HepG2 (cell line): Measurements from ENCODE around the gene PRR22. TPM values are rescaled to one million over a fixed set of nuclear protein-coding genes. Genes with fewer than 3 reads are reported as not detected.

ENCODE experiments used
- MXD4 ChIP-seq: IDR thresholded peaks from 2 replicates; pipeline ENCODE4 v1.6.1; 2016; ENCODE audit warnings: mild to moderate bottlenecking, missing biosample characterization, missing genetic modification reagents
- NR2C2 ChIP-seq: sonication (generic); formaldehyde crosslinking; IDR thresholded peaks from 2 replicates; pipeline ENCODE4 v1.4.0; 2020; ENCODE audit warnings: missing genetic modification reagents, mild to moderate bottlenecking, moderate library complexity, borderline replicate concordance
- PHF21A ChIP-seq: sonication (generic); formaldehyde crosslinking; IDR thresholded peaks from 2 replicates; pipeline ENCODE4 v1.5.0; 2020; ENCODE audit warnings: mild to moderate bottlenecking, missing genetic modification reagents
- RAD21 ChIP-seq: fragments of 450-650 bp; formaldehyde crosslinking; IDR thresholded peaks from 2 replicates; pipeline ENCODE4 v1.5.0; 2020; ENCODE audit warnings: mild to moderate bottlenecking
- RFXANK ChIP-seq: IDR thresholded peaks from 2 replicates; pipeline ENCODE4 v1.6.1; 2016
- SALL2 ChIP-seq: sonication (generic); formaldehyde crosslinking; IDR thresholded peaks from 2 replicates; pipeline ENCODE4 v1.8.1; 2023; ENCODE audit warnings: mild to moderate bottlenecking, missing genetic modification reagents, inconsistent platforms
- ZNF138 ChIP-seq: sonication (generic); formaldehyde crosslinking; IDR thresholded peaks from 2 replicates; pipeline ENCODE4 v1.5.0; 2020; ENCODE audit warnings: mild to moderate bottlenecking, low read depth, missing genetic modification reagents
- ZNF205 ChIP-seq: IDR thresholded peaks from 2 replicates; pipeline ENCODE4 v1.6.1; 2018; ENCODE audit warnings: missing biosample characterization, missing genetic modification reagents
- ZNF251 ChIP-seq: sonication (generic); formaldehyde crosslinking; IDR thresholded peaks from 2 replicates; pipeline ENCODE4 v1.9.0; 2021; ENCODE audit warnings: mild to moderate bottlenecking, missing genetic modification reagents
- ZNF274 ChIP-seq: sonication (generic); formaldehyde crosslinking; IDR thresholded peaks from 2 replicates; pipeline ENCODE4 v1.5.1; 2020; ENCODE audit warnings: mild to moderate bottlenecking, missing genetic modification reagents
- polyA plus RNA-seq, 8 experiments: library from polyadenylated mRNA; depleted of rRNA in 3 of 8; stranded (reverse) in 7 of 8; unstranded in 1 of 8; fragments of >200 nt; fragmentation: Illumina TruSeq in 4 of 8; extraction: Trizol in 4 of 8; gene quantifications; 2 replicates each; pipeline versions ENCODE4 v1.2.1 to v1.2.3, GENCODE V29; 2011 to 2016; ENCODE audit warnings: low read depth in 4 of 8, missing spikeins in 1 of 8, mixed read lengths in 1 of 8; ENCODE audit not compliant: insufficient read depth in 1 of 8
- total RNA-seq, 5 experiments: library from RNA; depleted of rRNA; stranded (reverse); fragments of >200 nt; fragmentation: Illumina TruSeq; extraction: Trizol; gene quantifications; 2 replicates each; pipeline ENCODE4 v1.2.3, GENCODE V29; 2016; ENCODE audit warnings: low read depth in 1 of 5
- TF ChIP-seq, protein P1 (sequence below): sonication (generic); formaldehyde crosslinking; IDR thresholded peaks from 2 replicates; pipeline ENCODE4 v1.9.0; 2021; ENCODE audit warnings: mild to moderate bottlenecking, missing genetic modification reagents
- TF ChIP-seq, protein P2 (sequence below): sonication (generic); formaldehyde crosslinking; IDR thresholded peaks from 2 replicates; pipeline ENCODE4 v1.8.0; 2022; ENCODE audit warnings: low read depth, missing genetic modification reagents
- TF ChIP-seq, protein P3 (sequence below): IDR thresholded peaks from 2 replicates; pipeline ENCODE4 v1.6.1; 2018; ENCODE audit warnings: missing genetic modification reagents
- TF ChIP-seq, protein P4 (sequence below): sonication (generic); formaldehyde crosslinking; IDR thresholded peaks from 2 replicates; pipeline ENCODE4 v1.8.1; 2022; ENCODE audit warnings: low read depth, mild to moderate bottlenecking, missing genetic modification reagents

Gene PRR22
- total and polyA plus RNA-seq, 2 of the 13 experiments (the other 11 are each of a cell fraction or from before 2014, with no cell fraction given) = 0.84 to 2.3 TPM

DNA sequence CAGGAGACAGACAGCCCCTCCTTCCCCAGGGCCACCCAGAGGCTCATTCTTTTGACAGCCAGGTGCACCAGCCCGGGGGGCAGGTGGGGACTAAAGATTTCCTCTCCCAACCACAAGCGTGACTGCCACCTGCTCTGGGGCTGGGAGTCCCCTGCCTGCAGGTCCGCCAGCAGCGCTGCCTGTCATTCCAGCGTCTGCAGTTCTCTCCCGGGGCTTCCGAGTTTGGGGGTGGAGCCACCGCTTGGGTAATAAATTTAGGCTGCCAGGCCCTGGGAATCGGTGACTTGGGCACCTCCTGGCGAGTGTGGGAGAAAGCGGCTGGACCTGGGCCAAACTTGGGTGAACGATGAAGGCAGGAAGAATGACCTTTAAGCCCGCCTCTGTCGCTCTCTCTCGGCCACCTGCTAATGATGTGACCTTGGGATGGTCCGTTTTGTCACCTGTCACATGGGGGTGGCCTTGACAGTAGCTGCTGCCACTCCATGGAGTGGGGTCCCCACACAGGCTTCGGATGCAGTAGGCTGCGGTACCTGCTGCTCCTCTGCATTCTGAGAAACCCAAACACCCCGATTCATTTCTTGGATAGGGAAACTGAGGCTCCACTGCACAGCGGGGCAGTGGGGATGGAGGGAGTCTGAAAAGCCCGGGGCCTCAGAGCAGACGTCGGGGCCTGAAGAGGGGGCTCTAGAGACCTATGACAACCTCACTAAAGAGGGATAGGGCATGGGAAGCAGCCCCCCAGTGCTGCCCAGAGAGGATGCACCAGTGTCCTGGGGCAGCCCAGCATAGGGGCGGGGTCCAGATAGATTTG is 42.2 kb upstream of the PRR22 start (continued):
- TF ChIP-seq, protein P1, sequence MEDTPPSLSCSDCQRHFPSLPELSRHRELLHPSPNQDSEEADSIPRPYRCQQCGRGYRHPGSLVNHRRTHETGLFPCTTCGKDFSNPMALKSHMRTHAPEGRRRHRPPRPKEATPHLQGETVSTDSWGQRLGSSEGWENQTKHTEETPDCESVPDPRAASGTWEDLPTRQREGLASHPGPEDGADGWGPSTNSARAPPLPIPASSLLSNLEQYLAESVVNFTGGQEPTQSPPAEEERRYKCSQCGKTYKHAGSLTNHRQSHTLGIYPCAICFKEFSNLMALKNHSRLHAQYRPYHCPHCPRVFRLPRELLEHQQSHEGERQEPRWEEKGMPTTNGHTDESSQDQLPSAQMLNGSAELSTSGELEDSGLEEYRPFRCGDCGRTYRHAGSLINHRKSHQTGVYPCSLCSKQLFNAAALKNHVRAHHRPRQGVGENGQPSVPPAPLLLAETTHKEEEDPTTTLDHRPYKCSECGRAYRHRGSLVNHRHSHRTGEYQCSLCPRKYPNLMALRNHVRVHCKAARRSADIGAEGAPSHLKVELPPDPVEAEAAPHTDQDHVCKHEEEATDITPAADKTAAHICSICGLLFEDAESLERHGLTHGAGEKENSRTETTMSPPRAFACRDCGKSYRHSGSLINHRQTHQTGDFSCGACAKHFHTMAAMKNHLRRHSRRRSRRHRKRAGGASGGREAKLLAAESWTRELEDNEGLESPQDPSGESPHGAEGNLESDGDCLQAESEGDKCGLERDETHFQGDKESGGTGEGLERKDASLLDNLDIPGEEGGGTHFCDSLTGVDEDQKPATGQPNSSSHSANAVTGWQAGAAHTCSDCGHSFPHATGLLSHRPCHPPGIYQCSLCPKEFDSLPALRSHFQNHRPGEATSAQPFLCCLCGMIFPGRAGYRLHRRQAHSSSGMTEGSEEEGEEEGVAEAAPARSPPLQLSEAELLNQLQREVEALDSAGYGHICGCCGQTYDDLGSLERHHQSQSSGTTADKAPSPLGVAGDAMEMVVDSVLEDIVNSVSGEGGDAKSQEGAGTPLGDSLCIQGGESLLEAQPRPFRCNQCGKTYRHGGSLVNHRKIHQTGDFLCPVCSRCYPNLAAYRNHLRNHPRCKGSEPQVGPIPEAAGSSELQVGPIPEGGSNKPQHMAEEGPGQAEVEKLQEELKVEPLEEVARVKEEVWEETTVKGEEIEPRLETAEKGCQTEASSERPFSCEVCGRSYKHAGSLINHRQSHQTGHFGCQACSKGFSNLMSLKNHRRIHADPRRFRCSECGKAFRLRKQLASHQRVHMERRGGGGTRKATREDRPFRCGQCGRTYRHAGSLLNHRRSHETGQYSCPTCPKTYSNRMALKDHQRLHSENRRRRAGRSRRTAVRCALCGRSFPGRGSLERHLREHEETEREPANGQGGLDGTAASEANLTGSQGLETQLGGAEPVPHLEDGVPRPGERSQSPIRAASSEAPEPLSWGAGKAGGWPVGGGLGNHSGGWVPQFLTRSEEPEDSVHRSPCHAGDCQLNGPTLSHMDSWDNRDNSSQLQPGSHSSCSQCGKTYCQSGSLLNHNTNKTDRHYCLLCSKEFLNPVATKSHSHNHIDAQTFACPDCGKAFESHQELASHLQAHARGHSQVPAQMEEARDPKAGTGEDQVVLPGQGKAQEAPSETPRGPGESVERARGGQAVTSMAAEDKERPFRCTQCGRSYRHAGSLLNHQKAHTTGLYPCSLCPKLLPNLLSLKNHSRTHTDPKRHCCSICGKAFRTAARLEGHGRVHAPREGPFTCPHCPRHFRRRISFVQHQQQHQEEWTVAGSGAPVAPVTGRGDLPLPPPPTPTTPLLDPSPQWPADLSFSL (CRISPR knock-in tag) = no peak
- TF ChIP-seq MXD4 (CRISPR knock-in tag) = no peak
- TF ChIP-seq SALL2 (CRISPR knock-in tag) = peak; percentile 10; the same call in 1 of the 2 replicates
- no peak; the same call in 1 of the 2 replicates for TF ChIP-seq ZNF205 (CRISPR knock-in tag)
- TF ChIP-seq, protein P2, sequence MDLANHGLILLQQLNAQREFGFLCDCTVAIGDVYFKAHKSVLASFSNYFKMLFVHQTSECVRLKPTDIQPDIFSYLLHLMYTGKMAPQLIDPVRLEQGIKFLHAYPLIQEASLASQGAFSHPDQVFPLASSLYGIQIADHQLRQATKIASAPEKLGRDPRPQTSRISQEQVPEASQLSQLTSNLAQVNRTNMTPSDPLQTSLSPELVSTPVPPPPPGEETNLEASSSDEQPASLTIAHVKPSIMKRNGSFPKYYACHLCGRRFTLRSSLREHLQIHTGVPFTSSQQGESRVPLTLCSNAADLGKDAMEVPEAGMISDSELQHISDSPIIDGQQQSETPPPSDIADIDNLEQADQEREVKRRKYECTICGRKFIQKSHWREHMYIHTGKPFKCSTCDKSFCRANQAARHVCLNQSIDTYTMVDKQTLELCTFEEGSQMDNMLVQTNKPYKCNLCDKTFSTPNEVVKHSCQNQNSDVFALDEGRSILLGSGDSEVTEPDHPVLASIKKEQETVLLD (CRISPR knock-in tag) = no peak
- TF ChIP-seq PHF21A (CRISPR knock-in tag) = peak; percentile 82
- TF ChIP-seq NR2C2 (CRISPR knock-in tag) = peak; percentile 63; the same call in 1 of the 2 replicates
- TF ChIP-seq, protein P3, sequence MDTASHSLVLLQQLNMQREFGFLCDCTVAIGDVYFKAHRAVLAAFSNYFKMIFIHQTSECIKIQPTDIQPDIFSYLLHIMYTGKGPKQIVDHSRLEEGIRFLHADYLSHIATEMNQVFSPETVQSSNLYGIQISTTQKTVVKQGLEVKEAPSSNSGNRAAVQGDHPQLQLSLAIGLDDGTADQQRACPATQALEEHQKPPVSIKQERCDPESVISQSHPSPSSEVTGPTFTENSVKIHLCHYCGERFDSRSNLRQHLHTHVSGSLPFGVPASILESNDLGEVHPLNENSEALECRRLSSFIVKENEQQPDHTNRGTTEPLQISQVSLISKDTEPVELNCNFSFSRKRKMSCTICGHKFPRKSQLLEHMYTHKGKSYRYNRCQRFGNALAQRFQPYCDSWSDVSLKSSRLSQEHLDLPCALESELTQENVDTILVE = peak; percentile 69; the same call in 1 of the 2 replicates
- TF ChIP-seq, protein P4, sequence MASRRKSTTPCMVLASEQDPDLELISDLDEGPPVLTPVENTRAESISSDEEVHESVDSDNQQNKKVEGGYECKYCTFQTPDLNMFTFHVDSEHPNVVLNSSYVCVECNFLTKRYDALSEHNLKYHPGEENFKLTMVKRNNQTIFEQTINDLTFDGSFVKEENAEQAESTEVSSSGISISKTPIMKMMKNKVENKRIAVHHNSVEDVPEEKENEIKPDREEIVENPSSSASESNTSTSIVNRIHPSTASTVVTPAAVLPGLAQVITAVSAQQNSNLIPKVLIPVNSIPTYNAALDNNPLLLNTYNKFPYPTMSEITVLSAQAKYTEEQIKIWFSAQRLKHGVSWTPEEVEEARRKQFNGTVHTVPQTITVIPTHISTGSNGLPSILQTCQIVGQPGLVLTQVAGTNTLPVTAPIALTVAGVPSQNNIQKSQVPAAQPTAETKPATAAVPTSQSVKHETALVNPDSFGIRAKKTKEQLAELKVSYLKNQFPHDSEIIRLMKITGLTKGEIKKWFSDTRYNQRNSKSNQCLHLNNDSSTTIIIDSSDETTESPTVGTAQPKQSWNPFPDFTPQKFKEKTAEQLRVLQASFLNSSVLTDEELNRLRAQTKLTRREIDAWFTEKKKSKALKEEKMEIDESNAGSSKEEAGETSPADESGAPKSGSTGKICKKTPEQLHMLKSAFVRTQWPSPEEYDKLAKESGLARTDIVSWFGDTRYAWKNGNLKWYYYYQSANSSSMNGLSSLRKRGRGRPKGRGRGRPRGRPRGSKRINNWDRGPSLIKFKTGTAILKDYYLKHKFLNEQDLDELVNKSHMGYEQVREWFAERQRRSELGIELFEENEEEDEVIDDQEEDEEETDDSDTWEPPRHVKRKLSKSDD (CRISPR knock-in tag) = 0 out of 2 replicates have a peak, but pooled peaks have one; percentile 50
- no peak for TF ChIP-seq ZNF251 (CRISPR knock-in tag)
- TF ChIP-seq ZNF274 (CRISPR knock-in tag) = no peak
- peak; percentile 55 for TF ChIP-seq RAD21 (CRISPR knock-in tag)
- no peak for TF ChIP-seq ZNF138 (CRISPR knock-in tag)
- no peak for TF ChIP-seq RFXANK (CRISPR knock-in tag)
